H9 (cell line): ENCODE results near the gene LRP10. TPM values are rescaled to one million over a fixed set of nuclear protein-coding genes. Genes with fewer than 3 reads are reported as not detected.

ENCODE experiments used
- DNase-seq: peaks from one replicate; pipeline ENCODE4 v3.0.0-alpha.2; 2017
- H2AFZ ChIP-seq: one replicate; pipeline ENCODE4 v1.6.1; 2013; ENCODE audit warnings: mild to moderate bottlenecking, low read length, control low read depth, moderate library complexity
- H2AK5ac ChIP-seq: 2 replicates; pipeline ENCODE4 v1.6.1; 2013; ENCODE audit warnings: low read length, control low read depth, mixed read lengths; ENCODE audit not compliant: insufficient read length
- H2BK120ac ChIP-seq: one replicate; pipeline ENCODE4 v1.6.1; 2013; ENCODE audit warnings: low read depth, mild to moderate bottlenecking, low read length, control low read depth, inconsistent platforms; ENCODE audit not compliant: poor library complexity, severe bottlenecking
- H2BK12ac ChIP-seq: 2 replicates; pipeline ENCODE4 v1.6.1; 2013; ENCODE audit warnings: low read length, control low read depth, mixed read lengths, low read depth; ENCODE audit not compliant: insufficient read length
- H2BK15ac ChIP-seq: 2 replicates; pipeline ENCODE4 v1.6.1; 2013; ENCODE audit warnings: low read depth, low read length, control low read depth
- H2BK20ac ChIP-seq: one replicate; pipeline ENCODE4 v1.6.1; 2013; ENCODE audit warnings: low read depth, mild to moderate bottlenecking, low read length, control low read depth, inconsistent platforms; ENCODE audit not compliant: poor library complexity, severe bottlenecking
- H2BK5ac ChIP-seq: 2 replicates; pipeline ENCODE4 v1.6.1; 2013; ENCODE audit warnings: low read length, control low read depth, mixed read lengths; ENCODE audit not compliant: insufficient read length
- H3K14ac ChIP-seq: 2 replicates; pipeline ENCODE4 v1.6.1; 2013; ENCODE audit warnings: low read length, control low read depth; ENCODE audit not compliant: insufficient read depth
- H3K18ac ChIP-seq: 2 replicates; pipeline ENCODE4 v1.6.1; 2013; ENCODE audit warnings: low read depth, mild to moderate bottlenecking, mixed read lengths, low read length, control low read depth; ENCODE audit not compliant: insufficient read length
- H3K23ac ChIP-seq: 2 replicates; pipeline ENCODE4 v1.6.1; 2013; ENCODE audit warnings: low read length, control low read depth, mixed read lengths, low read depth; ENCODE audit not compliant: insufficient read length
- H3K23me2 ChIP-seq: 2 replicates; pipeline ENCODE4 v1.6.1; 2013; ENCODE audit warnings: low read depth, mild to moderate bottlenecking, mixed read lengths, low read length, control low read depth; ENCODE audit not compliant: insufficient read length, poor library complexity, severe bottlenecking
- H3K27ac ChIP-seq: 2 replicates; pipeline ENCODE4 v1.5.1; 2013; ENCODE audit warnings: low read length, control low read depth, mixed read lengths, low read depth; ENCODE audit not compliant: insufficient read length
- H3K27me3 ChIP-seq: 2 replicates; pipeline ENCODE4 v1.6.1; 2013; ENCODE audit warnings: low read length, control low read depth, inconsistent platforms; ENCODE audit not compliant: insufficient read depth
- H3K4ac ChIP-seq: 2 replicates; pipeline ENCODE4 v1.6.1; 2013; ENCODE audit warnings: low read depth, mild to moderate bottlenecking, control low read depth, inconsistent platforms, low read length, moderate library complexity
- H3K4me1 ChIP-seq: 2 replicates; pipeline ENCODE4 v1.6.1; 2013; ENCODE audit warnings: low read length, control low read depth, inconsistent platforms; ENCODE audit not compliant: insufficient read depth
- H3K4me2 ChIP-seq: 2 replicates; pipeline ENCODE4 v1.6.1; 2013; ENCODE audit warnings: low read length, control low read depth, mixed read lengths; ENCODE audit not compliant: insufficient read length, insufficient read depth
- H3K56ac ChIP-seq: 2 replicates; pipeline ENCODE4 v1.6.1; 2013; ENCODE audit warnings: low read depth, mild to moderate bottlenecking, mixed read lengths, low read length, control low read depth; ENCODE audit not compliant: insufficient read length
- H3K79me1 ChIP-seq: 2 replicates; pipeline ENCODE4 v1.6.1; 2013; ENCODE audit warnings: low read depth, mild to moderate bottlenecking, moderate library complexity, low read length, control low read depth, inconsistent platforms; ENCODE audit not compliant: insufficient read depth, poor library complexity, severe bottlenecking
- H3K79me2 ChIP-seq: 2 replicates; pipeline ENCODE4 v1.6.1; 2013; ENCODE audit warnings: low read length, control low read depth, inconsistent platforms; ENCODE audit not compliant: insufficient read depth
- H3K9ac ChIP-seq: 2 replicates; pipeline ENCODE4 v1.6.1; 2013; ENCODE audit warnings: low read length, control low read depth, mixed read lengths; ENCODE audit not compliant: insufficient read length; ENCODE audit errors: extremely low read depth
- H3K9me3 ChIP-seq: one replicate; pipeline ENCODE4 v1.6.1; 2013; ENCODE audit warnings: low read depth, low read length, inconsistent platforms; ENCODE audit not compliant: control insufficient read depth
- H3T11ph ChIP-seq: one replicate; pipeline ENCODE4 v1.6.1; 2013; ENCODE audit warnings: mild to moderate bottlenecking, low read length, control low read depth, inconsistent platforms
- H4K20me1 ChIP-seq: one replicate; pipeline ENCODE4 v1.6.1; 2013; ENCODE audit not compliant: control insufficient read depth, insufficient read length, insufficient read depth
- H4K5ac ChIP-seq: 2 replicates; pipeline ENCODE4 v1.6.1; 2013; ENCODE audit warnings: low read depth, mild to moderate bottlenecking, mixed read lengths, low read length, control low read depth; ENCODE audit not compliant: insufficient read length
- H4K8ac ChIP-seq: replicated peaks from 2 replicates; pipeline ENCODE4 v1.6.1; 2013; ENCODE audit warnings: low read length, control low read depth, mixed read lengths, low read depth; ENCODE audit not compliant: insufficient read length
- H4K91ac ChIP-seq: 2 replicates; pipeline ENCODE4 v1.6.1; 2013; ENCODE audit warnings: low read depth, mild to moderate bottlenecking, moderate library complexity, mixed read lengths, low read length, control low read depth; ENCODE audit not compliant: insufficient read length
- H3K27ac Mint-ChIP-seq, 3 experiments: 2 replicates in 2 of 3; 3 replicates in 1 of 3; pipeline ENCODE4 v1.8.0; 2020 to 2021; ENCODE audit warnings: mixed read lengths in 3 of 3, mild to moderate bottlenecking in 1 of 3, moderate library complexity in 1 of 3
- H3K27me3 Mint-ChIP-seq: 2 replicates; pipeline ENCODE4 v1.8.0; 2021; ENCODE audit warnings: low read depth, mild to moderate bottlenecking, moderate library complexity, mixed read lengths
- H3K36me3 Mint-ChIP-seq, 3 experiments: 2 replicates in 2 of 3; 3 replicates in 1 of 3; pipeline ENCODE4 v1.8.0; 2020 to 2021; ENCODE audit warnings: low read depth in 3 of 3, mixed read lengths in 3 of 3; ENCODE audit not compliant: insufficient read depth in 1 of 3
- H3K4me1 Mint-ChIP-seq, 2 experiments: 2 replicates each; pipeline ENCODE4 v1.8.0; 2020; ENCODE audit warnings: mixed read lengths in 2 of 2
- H3K4me3 Mint-ChIP-seq, 2 experiments: 2 replicates in 1 of 2; 3 replicates in 1 of 2; pipeline ENCODE4 v1.8.0; 2020 to 2021; ENCODE audit warnings: mild to moderate bottlenecking in 2 of 2, mixed read lengths in 2 of 2, moderate library complexity in 1 of 2
- H3K9me3 Mint-ChIP-seq, 2 experiments: 2 replicates in 1 of 2; 3 replicates in 1 of 2; pipeline ENCODE4 v1.8.0; 2020; ENCODE audit warnings: mild to moderate bottlenecking in 2 of 2, mixed read lengths in 2 of 2, moderate library complexity in 1 of 2
- WGBS: extraction: QIAGEN DNeasy Blood & Tissue Kit; methylation state at CpG from one replicate; pipeline ENCODE4 v1.1.7; 2013; ENCODE audit warnings: missing lambda C conversion rate, low lambda C conversion rate, mixed read lengths; ENCODE audit not compliant: insufficient read length; ENCODE audit errors: extremely low coverage; 5-methylcytosine and 5-hydroxymethylcytosine counted together
- total RNA-seq: library from RNA; stranded (reverse); gene quantifications from 2 replicates; pipeline ENCODE4 v1.2.1, GENCODE V29; 2021
- TF ChIP-seq, protein P1 (sequence below): fragments of 200-600 bp; sonication (generic); conservative IDR thresholded peaks from 3 replicates; pipeline ENCODE4 v1.8.0; 2021; ENCODE audit warnings: antibody characterized with exemption, mild to moderate bottlenecking

The LRP10 gene
- total RNA-seq, 1 experiment from 2014 or later: 13.3 TPM

- H2BK12ac ChIP-seq: no peak overlapping the region
- H4K20me1 ChIP-seq: no peaks in the 10 kb centered on the region
- H2BK5ac ChIP-seq: no peak overlapping the region
- no peak overlapping the region for H3K4me2 ChIP-seq
- no peak overlapping the region for H3K4me3 Mint-ChIP-seq
- H3K27ac Mint-ChIP-seq: peak overlapping the region in 1 of 3 experiments; percentile 12; a peak in 3 of 7 replicates
- H4K5ac ChIP-seq: no peak overlapping the region
- TF ChIP-seq, protein P1, sequence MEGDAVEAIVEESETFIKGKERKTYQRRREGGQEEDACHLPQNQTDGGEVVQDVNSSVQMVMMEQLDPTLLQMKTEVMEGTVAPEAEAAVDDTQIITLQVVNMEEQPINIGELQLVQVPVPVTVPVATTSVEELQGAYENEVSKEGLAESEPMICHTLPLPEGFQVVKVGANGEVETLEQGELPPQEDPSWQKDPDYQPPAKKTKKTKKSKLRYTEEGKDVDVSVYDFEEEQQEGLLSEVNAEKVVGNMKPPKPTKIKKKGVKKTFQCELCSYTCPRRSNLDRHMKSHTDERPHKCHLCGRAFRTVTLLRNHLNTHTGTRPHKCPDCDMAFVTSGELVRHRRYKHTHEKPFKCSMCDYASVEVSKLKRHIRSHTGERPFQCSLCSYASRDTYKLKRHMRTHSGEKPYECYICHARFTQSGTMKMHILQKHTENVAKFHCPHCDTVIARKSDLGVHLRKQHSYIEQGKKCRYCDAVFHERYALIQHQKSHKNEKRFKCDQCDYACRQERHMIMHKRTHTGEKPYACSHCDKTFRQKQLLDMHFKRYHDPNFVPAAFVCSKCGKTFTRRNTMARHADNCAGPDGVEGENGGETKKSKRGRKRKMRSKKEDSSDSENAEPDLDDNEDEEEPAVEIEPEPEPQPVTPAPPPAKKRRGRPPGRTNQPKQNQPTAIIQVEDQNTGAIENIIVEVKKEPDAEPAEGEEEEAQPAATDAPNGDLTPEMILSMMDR: peak; percentile 70
- no peak overlapping the region for H3T11ph ChIP-seq
- DNase-seq: peak; percentile 64
- H3K23me2 ChIP-seq: no peaks in the 10 kb centered on the region
- H3K4ac ChIP-seq: no peak overlapping the region
- H3K9me3 Mint-ChIP-seq: no peaks in the 10 kb centered on the region
- no peak overlapping the region for H4K8ac ChIP-seq
- no peaks in the 10 kb centered on the region for H3K4me1 ChIP-seq
- no peaks in the 10 kb centered on the region for H3K79me1 ChIP-seq
- no peak overlapping the region for H3K14ac ChIP-seq
- H2BK20ac ChIP-seq: no peak overlapping the region
- peaks cover 14 to 19% of the 10 kb centered on the region in 2 experiments for H3K4me1 Mint-ChIP-seq
- H2BK15ac ChIP-seq: no peak overlapping the region
- H3K18ac ChIP-seq: no peak overlapping the region
- no peak overlapping the region for H3K23ac ChIP-seq
- peaks cover 30 to 50% (median 40%) of the 10 kb centered on the region in 3 experiments; a peak in 6 of 7 replicates for H3K36me3 Mint-ChIP-seq
- WGBS: no CpG with 5 or more reads among the region's 3 CpGs
- H2BK120ac ChIP-seq: no peak overlapping the region
- peaks cover 9% of the 10 kb centered on the region; the same call in 1 of the 2 replicates for H3K27me3 ChIP-seq
- H2AFZ ChIP-seq: no peak overlapping the region
- H3K27ac ChIP-seq: no peak overlapping the region
- H3K9ac ChIP-seq: no peak overlapping the region
- H3K79me2 ChIP-seq: no peaks in the 10 kb centered on the region
- no peaks in the 10 kb centered on the region for H3K9me3 ChIP-seq
- H4K91ac ChIP-seq: no peak overlapping the region
- H3K56ac ChIP-seq: no peak overlapping the region
- H2AK5ac ChIP-seq: no peak overlapping the region
- H3K27me3 Mint-ChIP-seq: peaks cover 38% of the 10 kb centered on the region
Measured at GRCh38 chr14:22900081-22900799, 28.7 kb downstream of the LRP10 start.
